Muscle layer of duodenum (tissue), 2 donors: ENCODE data around the gene FRYL.

Source experiments
- H3K27ac ChIP-seq: one replicate; pipeline ENCODE4 v1.7.0; 2013; ENCODE audit warnings: mild to moderate bottlenecking, low read length
- H3K27me3 ChIP-seq: one replicate; pipeline ENCODE4 v1.7.0; 2013; ENCODE audit warnings: low read depth, mild to moderate bottlenecking, control low read depth, low read length
- H3K36me3 ChIP-seq, 2 donors: one replicate each; pipeline ENCODE4 v1.7.0; 2013; ENCODE audit warnings: low read length in 2 of 2, control low read depth in 1 of 2, mild to moderate bottlenecking in 1 of 2; ENCODE audit not compliant: insufficient read depth in 2 of 2, control insufficient read depth in 1 of 2
- H3K4me1 ChIP-seq, 2 donors: one replicate each; pipeline ENCODE4 v1.7.0; 2013; ENCODE audit warnings: low read length in 2 of 2, mild to moderate bottlenecking in 2 of 2, control low read depth in 1 of 2, moderate library complexity in 1 of 2; ENCODE audit not compliant: insufficient read depth in 2 of 2, control insufficient read depth in 1 of 2
- H3K4me3 ChIP-seq, 2 donors: one replicate each; pipeline ENCODE4 v1.7.0; 2013; ENCODE audit warnings: low read length in 2 of 2, low read depth in 1 of 2, mild to moderate bottlenecking in 1 of 2
- H3K9me3 ChIP-seq, 2 donors: one replicate each; pipeline ENCODE4 v1.7.0; 2013; ENCODE audit warnings: low read length in 2 of 2, control low read depth in 1 of 2, mild to moderate bottlenecking in 1 of 2; ENCODE audit not compliant: control insufficient read depth in 1 of 2
- donor health status: healthy.

The FRYL gene

GRCh38 chr4:48590884-48591283 lies 189.2 kb downstream of the FRYL start:
- no peak overlapping the region for H3K27ac ChIP-seq
- H3K4me1 ChIP-seq: no peaks in the 10 kb centered on the region
- peaks cover 24 to 36% of the 10 kb centered on the region in 2 donors for H3K36me3 ChIP-seq

GRCh38 chr4:48589098-48589445 lies 191.0 kb downstream of the FRYL start:
- H3K4me3 ChIP-seq: no peak overlapping the region
- H3K36me3 ChIP-seq: peaks cover 30 to 38% of the 10 kb centered on the region in 2 donors
- no peaks in the 10 kb centered on the region for H3K27me3 ChIP-seq
- no peaks in the 10 kb centered on the region for H3K9me3 ChIP-seq
- H3K27ac ChIP-seq: no peak overlapping the region
- H3K4me1 ChIP-seq: no peaks in the 10 kb centered on the region

More at GRCh38 chr4:48590884-48591283, 189.2 kb downstream of the FRYL start:
- no peaks in the 10 kb centered on the region for H3K27me3 ChIP-seq
- no peak overlapping the region for H3K4me3 ChIP-seq
- H3K9me3 ChIP-seq: no peaks in the 10 kb centered on the region

- peaks cover 30 to 40% of the 10 kb centered on the region in 2 donors for H3K36me3 ChIP-seq
Measured at GRCh38 chr4:48588230-48589097, 191.6 kb downstream of the FRYL start.

GRCh38 chr4:48585401-48585800 lies 194.7 kb downstream of the FRYL start:
- Histone ChIP-seq H3K27ac (no peak overlapping the region), H3K4me1 (no peaks in the 10 kb centered on the region), H3K4me3 (no peak overlapping the region), H3K9me3 (no peaks in the 10 kb centered on the region), H3K36me3 (peaks cover 43 to 54% of the 10 kb centered on the region in 2 donors), H3K27me3 (no peaks in the 10 kb centered on the region)

More at GRCh38 chr4:48588230-48589097, 191.6 kb downstream of the FRYL start:
- H3K4me1 ChIP-seq: no peaks in the 10 kb centered on the region
- H3K4me3 ChIP-seq: no peak overlapping the region
- H3K27me3 ChIP-seq: no peaks in the 10 kb centered on the region
- no peak overlapping the region for H3K27ac ChIP-seq
- H3K9me3 ChIP-seq: no peaks in the 10 kb centered on the region

- Histone ChIP-seq H3K36me3 (peaks cover 27 to 29% of the 10 kb centered on the region in 2 donors), H3K27ac (peak overlapping the region; percentile 9), H3K27me3 (no peaks in the 10 kb centered on the region), H3K4me3 (no peak overlapping the region), H3K9me3 (no peaks in the 10 kb centered on the region), H3K4me1 (no peaks in the 10 kb centered on the region)
Measured at GRCh38 chr4:48578132-48578968, 201.7 kb downstream of the FRYL start.

- H3K27ac ChIP-seq: no peak overlapping the region
- no peak overlapping the region for H3K4me3 ChIP-seq
- H3K9me3 ChIP-seq: no peaks in the 10 kb centered on the region
- no peaks in the 10 kb centered on the region for H3K4me1 ChIP-seq
- no peaks in the 10 kb centered on the region for H3K27me3 ChIP-seq
- peaks cover 33 to 35% of the 10 kb centered on the region in 2 donors for H3K36me3 ChIP-seq
Measured at GRCh38 chr4:48575964-48576363, 204.1 kb downstream of the FRYL start.

GRCh38 chr4:48571471-48571870 lies 208.6 kb downstream of the FRYL start:
- no peaks in the 10 kb centered on the region for H3K9me3 ChIP-seq
- H3K36me3 ChIP-seq: peaks cover 40 to 65% of the 10 kb centered on the region in 2 donors
- H3K4me3 ChIP-seq: no peak overlapping the region
- no peaks in the 10 kb centered on the region for H3K27me3 ChIP-seq
- no peaks in the 10 kb centered on the region for H3K4me1 ChIP-seq
- H3K27ac ChIP-seq: no peak overlapping the region

GRCh38 chr4:48570646-48571220 lies 209.3 kb downstream of the FRYL start:
- no peaks in the 10 kb centered on the region for H3K27me3 ChIP-seq
- H3K4me1 ChIP-seq: no peaks in the 10 kb centered on the region
- H3K4me3 ChIP-seq: no peak overlapping the region
- H3K27ac ChIP-seq: no peak overlapping the region
- no peaks in the 10 kb centered on the region for H3K9me3 ChIP-seq
- H3K36me3 ChIP-seq: peaks cover 46 to 64% of the 10 kb centered on the region in 2 donors

GRCh38 chr4:48566034-48566384 lies 214.1 kb downstream of the FRYL start:
- H3K27ac ChIP-seq: no peak overlapping the region
- no peak overlapping the region for H3K4me3 ChIP-seq
- H3K27me3 ChIP-seq: no peaks in the 10 kb centered on the region
- no peaks in the 10 kb centered on the region for H3K4me1 ChIP-seq
- peaks cover 43 to 63% of the 10 kb centered on the region in 2 donors for H3K36me3 ChIP-seq
- no peaks in the 10 kb centered on the region for H3K9me3 ChIP-seq

GRCh38 chr4:48565362-48566033 lies 214.6 kb downstream of the FRYL start:
- H3K27ac ChIP-seq: no peak overlapping the region
- H3K27me3 ChIP-seq: no peaks in the 10 kb centered on the region
- H3K4me3 ChIP-seq: no peak overlapping the region
- H3K36me3 ChIP-seq: peaks cover 43 to 63% of the 10 kb centered on the region in 2 donors
- H3K4me1 ChIP-seq: no peaks in the 10 kb centered on the region
- no peaks in the 10 kb centered on the region for H3K9me3 ChIP-seq

- Histone ChIP-seq H3K27me3 (no peaks in the 10 kb centered on the region), H3K27ac (no peak overlapping the region), H3K9me3 (no peaks in the 10 kb centered on the region), H3K36me3 (peaks cover 44 to 54% of the 10 kb centered on the region in 2 donors), H3K4me3 (no peak overlapping the region), H3K4me1 (no peaks in the 10 kb centered on the region)
Measured at GRCh38 chr4:48564151-48564550, 215.9 kb downstream of the FRYL start.
